HG03064 (cell line): ENCODE measurements around the gene ILK.

ENCODE experiments used
- ATAC-seq: cut with Tn5 transposase; IDR thresholded peaks from one replicate; pipeline ENCODE4 v1.9.1; 2021; ENCODE audit warnings: low read depth; ENCODE audit not compliant: unreplicated experiment

Gene ILK

GRCh38 chr11:6619004-6619745, 15.6 kb downstream of the ILK start, which contains the start of gene TPP1:
TPP1 (minus strand) TSS chr11:6619422; CDS start chr11:6619400, 22 bp downstream.
- peak; percentile 98 for ATAC-seq

GRCh38 chr11:6620636-6621035, 17.1 kb downstream of the ILK start:
- no peak for ATAC-seq

- ATAC-seq: no peak
Measured at GRCh38 chr11:6621711-6622211, 18.2 kb downstream of the ILK start.

GRCh38 chr11:6622261-6623171, 18.9 kb downstream of the ILK start:
- ATAC-seq: no peak

GRCh38 chr11:6623391-6624363, 20.1 kb downstream of the ILK start:
- no peak for ATAC-seq

- ATAC-seq: no peak
Measured at GRCh38 chr11:6625156-6625831, 21.7 kb downstream of the ILK start.

GRCh38 chr11:6625832-6626420, 22.4 kb downstream of the ILK start:
- ATAC-seq: no peak

- ATAC-seq: peak; percentile 19
Measured at GRCh38 chr11:6626971-6627761, 23.6 kb downstream of the ILK start.

GRCh38 chr11:6627762-6628241, 24.2 kb downstream of the ILK start:
- peak; percentile 64 for ATAC-seq

GRCh38 chr11:6628526-6628925, 25.0 kb downstream of the ILK start:
- no peak for ATAC-seq

- ATAC-seq: no peak
Measured at GRCh38 chr11:6629573-6629891, 26.0 kb downstream of the ILK start.

- no peak for ATAC-seq
Measured at GRCh38 chr11:6629892-6630631, 26.5 kb downstream of the ILK start.

- ATAC-seq: no peak
Measured at GRCh38 chr11:6630632-6631291, 27.2 kb downstream of the ILK start.

GRCh38 chr11:6631361-6631890, 27.9 kb downstream of the ILK start:
- ATAC-seq: no peak

GRCh38 chr11:6632116-6633073, 28.8 kb downstream of the ILK start:
- ATAC-seq: no peak
